ENCODE measurements around the gene LIMK2.

- TF ChIP-seq POLR2A (IDR thresholded peaks at IDR 0.05), result no peak
- TF ChIP-seq CTCF (IDR thresholded peaks at IDR 0.05), result no peak
- no peak for TF ChIP-seq EP300 (IDR thresholded peaks at IDR 0.05)
- no peak for TF ChIP-seq POLR2AphosphoS5 (IDR thresholded peaks at IDR 0.05)
These were observed 626 bp upstream of the LIMK2 start for GRCh38 chr22:31211482-31211861.

Data from stomach (tissue), 4 donors.